HG03520 (cell line): ENCODE data around the gene HIC1.

Experiments
- ATAC-seq: cut with Tn5 transposase; IDR thresholded peaks from one replicate; pipeline ENCODE4 v1.9.1; 2021; ENCODE audit warnings: mild to moderate bottlenecking, moderate library complexity; ENCODE audit not compliant: unreplicated experiment

HIC1 gene

GRCh38 chr17:2044263-2044894 lies 10.5 kb upstream of the HIC1 start:
- ATAC-seq, result no peak

- ATAC-seq, result no peak
Measured at GRCh38 chr17:2047590-2047989, 7.3 kb upstream of the HIC1 start.

- no peak for ATAC-seq
Measured at GRCh38 chr17:2048805-2049204, 6.1 kb upstream of the HIC1 start.

GRCh38 chr17:2049333-2050299 lies 5.3 kb upstream of the HIC1 start:
- peak; percentile 48 for ATAC-seq

- peak; percentile 5 for ATAC-seq
Measured at GRCh38 chr17:2050300-2051060, 4.4 kb upstream of the HIC1 start.

- ATAC-seq, result no peak
Measured at GRCh38 chr17:2051061-2051932, 3.6 kb upstream of the HIC1 start.

GRCh38 chr17:2051933-2052559 lies 2.9 kb upstream of the HIC1 start:
- ATAC-seq, result no peak

- no peak for ATAC-seq
Measured at GRCh38 chr17:2053380-2054261, 1.3 kb upstream of the HIC1 start.

- no peak for ATAC-seq
Measured at GRCh38 chr17:2054262-2054511, 716 bp upstream of the HIC1 start.

- peak; percentile 3 for ATAC-seq
Measured at GRCh38 chr17:2055292-2056205, 646 bp downstream of the HIC1 start.

- ATAC-seq, result no peak
Measured at GRCh38 chr17:2056206-2057174, 1.6 kb downstream of the HIC1 start.

GRCh38 chr17:2057175-2057759 lies 2.4 kb downstream of the HIC1 start:
- ATAC-seq, result no peak

GRCh38 chr17:2057760-2058585 lies 3.1 kb downstream of the HIC1 start:
- no peak for ATAC-seq

GRCh38 chr17:2058586-2059546 lies 4.0 kb downstream of the HIC1 start:
- ATAC-seq, result no peak
